DMS53 treated with DMSO at 0.1 percent for 48 hours (cell line): ENCODE measurements around the gene TMEM54.

ENCODE experiments used
- DNase-seq: peaks from one replicate; lab custom pipeline; 2025; ENCODE audit not compliant: unreplicated experiment; lab: John Stamatoyannopoulos, UW

TMEM54 gene

GRCh38 chr1:32895325-32896215 lies 5.6 kb downstream of the TMEM54 start:
- no peak for DNase-seq

GRCh38 chr1:32894681-32895080 lies 6.5 kb downstream of the TMEM54 start:
- no peak for DNase-seq

GRCh38 chr1:32894019-32894600 lies 7.1 kb downstream of the TMEM54 start:
- no peak for DNase-seq

- DNase-seq: peak; percentile 49
These were observed 7.8 kb downstream of the TMEM54 start for GRCh38 chr1:32893198-32894018.

GRCh38 chr1:32892368-32893197 lies 8.6 kb downstream of the TMEM54 start:
- peak; percentile 49 for DNase-seq

- no peak for DNase-seq
These were observed 9.6 kb downstream of the TMEM54 start for GRCh38 chr1:32891630-32892029.

- DNase-seq: no peak
These were observed 10.0 kb downstream of the TMEM54 start for GRCh38 chr1:32891241-32891570.

GRCh38 chr1:32890516-32891240 lies 10.5 kb downstream of the TMEM54 start:
- DNase-seq: no peak

GRCh38 chr1:32889731-32890278 lies 11.4 kb downstream of the TMEM54 start:
- DNase-seq: no peak

GRCh38 chr1:32888677-32889420 lies 12.3 kb downstream of the TMEM54 start:
- DNase-seq: no peak

GRCh38 chr1:32888134-32888533 lies 13.1 kb downstream of the TMEM54 start:
- DNase-seq: no peak

- DNase-seq: no peak
These were observed 13.6 kb downstream of the TMEM54 start for GRCh38 chr1:32887623-32888022.

- no peak for DNase-seq
These were observed 14.3 kb downstream of the TMEM54 start for GRCh38 chr1:32886828-32887414.

GRCh38 chr1:32886004-32886827 lies 15.0 kb downstream of the TMEM54 start, which contains the start of gene HPCA:
TSS of gene HPCA (plus strand) at chr1:32886491. CDS start at chr1:32888899, 2,408 bp downstream.
- peak; percentile 18 for DNase-seq

- no peak for DNase-seq
These were observed 15.5 kb downstream of the TMEM54 start for GRCh38 chr1:32885676-32886003.

- no peak for DNase-seq
These were observed 16.5 kb downstream of the TMEM54 start for GRCh38 chr1:32884726-32885125.

GRCh38 chr1:32884032-32884372 lies 17.2 kb downstream of the TMEM54 start:
- no peak for DNase-seq

- DNase-seq: no peak
These were observed 17.7 kb downstream of the TMEM54 start for GRCh38 chr1:32883338-32884031.
